Kidney capillary endothelial cell (primary cell): Measurements from ENCODE around the gene DTNB.
"Not testable (repeated sequence)": the region's sequence is repeated elsewhere in the genome, so short reads cannot be mapped to it uniquely, and the experiment has no call there.

Experiments
- DNase-seq: peaks from one replicate; pipeline ENCODE4 v3.0.0-alpha.2; 2018; ENCODE audit warnings: low spot score

The DTNB gene

GRCh38 chr2:25541378-25541777, 132.0 kb downstream of the DTNB start:
- no peak for DNase-seq

- DNase-seq, result no peak
Measured at GRCh38 chr2:25539136-25539535, 134.2 kb downstream of the DTNB start.

GRCh38 chr2:25537526-25537925, 135.9 kb downstream of the DTNB start:
- DNase-seq, result no peak

- DNase-seq, result not testable (repeated sequence)
Measured at GRCh38 chr2:25535411-25536289, 137.7 kb downstream of the DTNB start.

- not testable (repeated sequence) for DNase-seq
Measured at GRCh38 chr2:25534937-25535336, 138.4 kb downstream of the DTNB start.

- DNase-seq, result no peak
Measured at GRCh38 chr2:25534455-25534854, 138.9 kb downstream of the DTNB start.

- DNase-seq, result not testable (repeated sequence)
Measured at GRCh38 chr2:25533771-25534170, 139.6 kb downstream of the DTNB start.

GRCh38 chr2:25532521-25532920, 140.9 kb downstream of the DTNB start:
- DNase-seq, result no peak

GRCh38 chr2:25529034-25529433, 144.3 kb downstream of the DTNB start:
- DNase-seq, result no peak

- no peak for DNase-seq
Measured at GRCh38 chr2:25528173-25528572, 145.2 kb downstream of the DTNB start.

- DNase-seq, result no peak
Measured at GRCh38 chr2:25524507-25524906, 148.9 kb downstream of the DTNB start.

- DNase-seq, result no peak
Measured at GRCh38 chr2:25523060-25523459, 150.3 kb downstream of the DTNB start.

- peak; percentile 74 for DNase-seq
Measured at GRCh38 chr2:25521665-25522387, 151.6 kb downstream of the DTNB start.

GRCh38 chr2:25521126-25521525, 152.3 kb downstream of the DTNB start:
- DNase-seq, result no peak

GRCh38 chr2:25517701-25518100, 155.7 kb downstream of the DTNB start:
- DNase-seq, result no peak

- DNase-seq, result no peak
Measured at GRCh38 chr2:25514043-25514637, 159.2 kb downstream of the DTNB start.

- no peak for DNase-seq
Measured at GRCh38 chr2:25512707-25513106, 160.7 kb downstream of the DTNB start.

- no peak for DNase-seq
Measured at GRCh38 chr2:25506226-25506625, 167.2 kb downstream of the DTNB start.

GRCh38 chr2:25505622-25506021, 167.8 kb downstream of the DTNB start:
- no peak for DNase-seq

- no peak for DNase-seq
Measured at GRCh38 chr2:25505182-25505581, 168.2 kb downstream of the DTNB start.

GRCh38 chr2:25504266-25504665, 169.1 kb downstream of the DTNB start:
- DNase-seq, result no peak

GRCh38 chr2:25499157-25499556, 174.2 kb downstream of the DTNB start:
- DNase-seq, result no peak

GRCh38 chr2:25497918-25498407, 175.4 kb downstream of the DTNB start:
- DNase-seq, result no peak
